Measurements from ENCODE around the gene GFER. TPM values are rescaled to one million over a fixed set of nuclear protein-coding genes. Genes with fewer than 3 reads are reported as not detected.

The GFER gene
- total and polyA plus RNA-seq, 9 of the 15 experiments (the other 6 are each of a cell fraction or from before 2014, with no cell fraction given): 4.3 to 53.7 (median 19.8) TPM

- Histone ChIP-seq H3K9ac (ENCODE audit: insufficient read depth in 1 of 2, low read depth in 2 of 2, low read length in 2 of 2) (no peak overlapping the region; a peak in 1 of 4 replicates), H3K79me2 (ENCODE audit: control insufficient read depth, insufficient read depth, low read length) (peaks cover 31% of the 10 kb centered on the region), H4K20me1 (replicated peaks; ENCODE audit: control insufficient read depth, insufficient read depth, low read length) (peaks cover 8% of the 10 kb centered on the region), H3K27ac (ENCODE audit: extremely low read depth, low read depth, low read length) (no peak overlapping the region), H2AFZ (ENCODE audit: low read depth, low read length) (no peak overlapping the region), H3K36me3 (ENCODE audit: control insufficient read depth, insufficient read depth, low read length) (peaks cover 83% of the 10 kb centered on the region), H3K4me3 (no peak overlapping the region), H3K4me1 (replicated peaks in 1 of 2; ENCODE audit: control insufficient read depth in 2 of 2, insufficient read depth in 2 of 2, low read length in 2 of 2) (peaks cover 4 to 54% of the 10 kb centered on the region in 2 experiments), H3K9me3 (replicated peaks; ENCODE audit: control insufficient read depth, insufficient read depth, low read depth, low read length) (no peaks in the 10 kb centered on the region), H3K4me2 (ENCODE audit: insufficient read depth, low read length) (no peak overlapping the region), H3K9me1 (ENCODE audit: control insufficient read depth, insufficient read depth, low read length) (no peaks in the 10 kb centered on the region), H3K27me3 (ENCODE audit: control insufficient read depth in 2 of 2, insufficient read depth in 2 of 2, low read length in 2 of 2) (no peaks in the 10 kb centered on the region)
- intact Hi-C loops (cut with micrococcal nuclease): no loop called here
- no peak for FAIRE-seq
- ATAC-seq: no peak
- WGBS (ENCODE audit: insufficient coverage, low coverage, missing lambda C conversion rate): 88% methylated on average over 9 of the region's 39 CpGs
- in situ Hi-C loops (cut with MboI): no loop called here
- BruUV-seq (replicated peaks): no TSS peak
- no peak for DNase-seq (ENCODE audit: extremely low read depth in 1 of 4, low spot score in 3 of 4)
- CTCF ChIA-PET (ENCODE audit: low intra/inter-chr PET ratio): interaction anchor here (0.5 kb wide), 1 partner anchor 35 kb away, joined by 3 read pairs; the partner anchor contains the start of gene RPS2
- POLR2A ChIA-PET: interaction anchor here (0.6 to 3.1 kb wide), 5 partner anchors 10 to 388 kb away, joined by 3 to 13 read pairs (median 5); partner anchors contain the start of genes IFT140 and ZNF598
- TF ChIP-seq RBFOX2 (IDR thresholded peaks at IDR 0.05; ENCODE audit: low read depth, low read length) (peak; percentile 27; the same call in 1 of the 2 replicates), TAF15 (IDR thresholded peaks at IDR 0.05; ENCODE audit: low read depth, low read length) (no peak), POLR2G (IDR thresholded peaks at IDR 0.05; ENCODE audit: low read depth, low read length) (peak; percentile 56), STAG1 (CRISPR knock-in tag; IDR thresholded peaks at IDR 0.05; ENCODE audit: borderline replicate concordance) (no peak), ZKSCAN3 (CRISPR knock-in tag; IDR thresholded peaks at IDR 0.05) (no peak), POLR2A (conservative IDR thresholded peaks at IDR 0.05) (0 out of 2 replicates have a peak, but pooled peaks have one; percentile 19)
Measured at GRCh38 chr16:1998852-1999801, 15.1 kb downstream of the GFER start.
